ENCODE results near the gene TCEA2.

The TCEA2 gene

GRCh38 chr20:64056889-64057627 lies 5.9 kb upstream of the TCEA2 start:
- FAIRE-seq (no peak), DNase-seq (ENCODE audit: insufficient read length, low spot score) (no peak)
- no peak for TF ChIP-seq CTCF (IDR thresholded peaks at IDR 0.05; ENCODE audit: insufficient read depth, missing control alignments)

DNA sequence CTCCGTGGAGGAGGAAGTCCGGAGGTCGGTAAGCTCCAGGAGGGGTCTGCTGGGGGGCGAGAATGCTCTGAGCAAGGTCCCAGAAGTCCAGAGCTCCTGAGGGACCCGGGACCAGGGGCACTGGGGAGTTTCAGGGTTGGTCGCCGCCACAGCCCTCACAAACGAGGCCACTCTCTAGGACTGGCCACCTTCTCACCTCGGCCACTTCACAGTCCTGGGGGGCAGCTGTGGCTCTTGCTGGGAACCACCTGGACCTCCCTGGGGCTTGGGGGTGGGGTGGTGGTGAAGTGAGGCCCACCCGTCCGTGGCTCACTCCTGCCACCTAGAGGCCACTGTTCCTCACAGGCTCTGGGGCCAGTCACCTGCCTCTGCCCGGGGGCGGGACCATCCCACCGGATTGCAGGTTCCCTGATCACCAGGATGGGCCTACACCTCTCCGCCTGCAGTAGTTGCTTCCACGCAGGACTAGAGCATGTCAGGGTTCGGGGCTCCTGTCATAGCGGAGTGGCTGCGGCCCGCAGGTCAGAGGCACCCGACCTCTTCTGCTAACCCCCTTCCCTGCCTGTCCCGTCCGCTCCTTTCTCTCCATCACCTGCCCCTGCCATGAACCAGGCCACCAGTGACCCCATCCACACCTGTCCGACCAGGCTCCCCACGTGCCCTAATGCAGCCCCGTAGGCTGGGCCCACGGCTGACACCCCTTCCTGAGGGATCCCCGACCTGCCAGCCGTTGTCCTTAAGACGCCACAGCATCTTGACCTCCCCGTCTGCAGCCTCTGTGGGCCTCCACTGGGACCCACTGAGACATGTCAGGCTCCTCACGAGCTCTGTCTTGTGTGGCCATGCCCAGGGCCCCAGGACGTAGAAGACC lies 5.1 kb upstream of the TCEA2 start:
- FAIRE-seq: no peak
- DNase-seq (ENCODE audit: insufficient read length, low spot score): peak; percentile 98
- TF ChIP-seq CTCF (IDR thresholded peaks at IDR 0.05; ENCODE audit: insufficient read depth, missing control alignments): peak; percentile 69

DNA sequence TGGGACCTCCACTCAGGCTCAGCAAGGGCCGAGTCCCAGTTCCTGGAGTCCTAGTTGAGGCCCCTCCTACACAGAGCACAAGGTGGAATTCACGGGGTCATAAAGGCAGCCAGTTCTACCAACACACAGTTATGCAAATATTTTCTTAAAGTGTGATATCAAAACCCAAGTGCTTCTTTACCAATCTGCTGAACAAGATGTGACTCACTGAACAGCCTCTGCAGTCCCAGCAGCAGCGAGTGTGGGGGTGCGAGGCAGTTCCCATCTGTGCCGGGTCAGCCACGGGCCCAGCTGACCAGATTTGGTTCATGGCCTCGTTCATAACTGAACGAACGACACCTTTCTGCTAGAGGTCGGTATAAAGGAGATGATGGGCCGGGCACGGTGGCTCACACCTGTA lies 4.5 kb upstream of the TCEA2 start:
- no peak for DNase-seq (ENCODE audit: insufficient read length, low spot score)
- FAIRE-seq: no peak
- no peak for TF ChIP-seq CTCF (IDR thresholded peaks at IDR 0.05; ENCODE audit: insufficient read depth, missing control alignments)

GRCh38 chr20:64062276-64062595 lies 762 bp upstream of the TCEA2 start:
- no peak for TF ChIP-seq CTCF (IDR thresholded peaks at IDR 0.05; ENCODE audit: insufficient read depth, missing control alignments)
- no peak for DNase-seq (ENCODE audit: insufficient read length, low spot score)
- no peak for FAIRE-seq

- no peak for TF ChIP-seq CTCF (IDR thresholded peaks at IDR 0.05; ENCODE audit: insufficient read depth, missing control alignments)
- FAIRE-seq (no peak), DNase-seq (ENCODE audit: insufficient read length, low spot score) (no peak)
These were observed 569 bp downstream of the TCEA2 start for GRCh38 chr20:64063389-64064144.

DNA sequence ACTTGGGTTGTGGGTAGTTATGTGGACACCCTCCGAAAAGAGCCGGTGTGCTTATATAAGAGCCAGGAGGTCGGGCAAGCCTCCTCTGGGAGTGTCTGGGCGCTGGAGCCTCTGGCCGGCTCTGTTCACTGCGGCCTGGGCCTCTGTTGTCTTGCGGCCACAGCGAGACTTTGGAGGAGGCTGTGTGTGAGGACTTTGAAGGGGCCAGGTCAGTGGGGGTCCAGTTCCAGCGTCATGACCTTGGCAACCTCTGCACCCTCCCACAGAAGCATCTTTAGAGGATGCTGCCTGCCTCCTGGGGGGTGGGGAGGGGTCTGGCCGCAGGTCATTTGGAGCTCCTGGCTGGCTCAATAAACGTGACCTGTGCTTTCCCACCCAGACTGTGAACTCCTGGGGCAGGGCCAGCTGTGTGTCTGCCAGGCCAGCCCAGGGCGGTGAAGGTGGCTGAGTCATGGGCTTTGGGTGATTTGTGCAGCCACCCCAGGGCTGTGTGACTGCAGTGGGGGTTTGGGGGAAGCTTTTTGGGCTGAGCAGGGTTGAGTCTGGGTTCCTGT lies 1.2 kb downstream of the TCEA2 start:
- no peak for TF ChIP-seq CTCF (IDR thresholded peaks at IDR 0.05; ENCODE audit: insufficient read depth, missing control alignments)
- DNase-seq (ENCODE audit: insufficient read length, low spot score) (no peak), FAIRE-seq (no peak)

Data from D721Med (cell line).